Gastroesophageal sphincter (tissue), 4 donors: ENCODE data around the gene REEP3. TPM values are rescaled to one million over a fixed set of nuclear protein-coding genes. Genes with fewer than 3 reads are reported as not detected.
"Not testable (repeated sequence)": the region's sequence is repeated elsewhere in the genome, so short reads cannot be mapped to it uniquely, and the experiment has no call there.

Experiments used
- ATAC-seq: fragments of 150-250 bp; one replicate; pipeline ENCODE4 v1.9.1; 2016; ENCODE audit warnings: mild to moderate bottlenecking, moderate library complexity
- H3K27ac ChIP-seq, 4 donors: fragments of 200-600 bp; sonication (generic) in 3 of 4; 1 replicate in 3 of 4; 2 replicates in 1 of 4; pipeline ENCODE4 v1.5.1; 2016 to 2019
- H3K27me3 ChIP-seq: fragments of 200-600 bp; sonication (generic); one replicate; pipeline ENCODE4 v1.5.1; 2019
- H3K36me3 ChIP-seq, 2 donors: fragments of 200-600 bp; sonication (generic); one replicate each; pipeline ENCODE4 v1.5.1; 2019; ENCODE audit warnings: control low read depth in 1 of 2
- H3K4me1 ChIP-seq, 3 donors: fragments of 200-600 bp; sonication (generic); 1 replicate in 2 of 3; 2 replicates in 1 of 3; pipeline ENCODE4 v1.5.1; 2016 to 2019; ENCODE audit warnings: control low read depth in 2 of 3
- H3K4me3 ChIP-seq, 2 donors: fragments of 200-600 bp; sonication (generic); one replicate each; pipeline ENCODE4 v1.5.1; 2019; ENCODE audit warnings: mild to moderate bottlenecking in 1 of 2, moderate library complexity in 1 of 2
- H3K9me3 ChIP-seq, 3 donors: fragments of 200-600 bp; sonication (generic); one replicate each; pipeline ENCODE4 v1.5.1; 2017 to 2019; ENCODE audit warnings: control low read depth in 2 of 3
- CTCF ChIP-seq, 4 experiments: fragments of 200-600 bp in 2 of 4; fragments of 450-650 bp in 2 of 4; sonication (generic) in 1 of 4; IDR thresholded peaks; one replicate each; pipeline ENCODE4 v1.5.1; 2017 to 2019; ENCODE audit warnings: antibody characterized with exemption in 4 of 4, mild to moderate bottlenecking in 2 of 4, moderate library complexity in 2 of 4
- EP300 ChIP-seq: sonication (generic); formaldehyde crosslinking; IDR thresholded peaks from one replicate; pipeline ENCODE4 v1.6.1; 2017; ENCODE audit warnings: antibody characterized with exemption, mild to moderate bottlenecking
- POLR2A ChIP-seq, 2 donors: fragments of 450-650 bp; IDR thresholded peaks; one replicate each; pipeline ENCODE4 v1.6.1; 2017; ENCODE audit warnings: antibody characterized with exemption in 2 of 2, mild to moderate bottlenecking in 2 of 2, moderate library complexity in 1 of 2
- POLR2AphosphoS5 ChIP-seq: sonication (generic); formaldehyde crosslinking; IDR thresholded peaks from one replicate; pipeline ENCODE4 v1.6.1; 2017; ENCODE audit warnings: antibody characterized with exemption
- WGBS, 2 donors: methylation state at CpG; one replicate each; pipeline ENCODE4 v1.1.5; 2018; ENCODE audit warnings: low coverage in 1 of 2; 5-methylcytosine and 5-hydroxymethylcytosine counted together
- total RNA-seq, 4 donors: library from RNA; depleted of rRNA; stranded (reverse); fragments of >200 nt; gene quantifications; one replicate each; pipeline ENCODE4 v1.1.0, GENCODE V29; 2016

Gene REEP3
- total RNA-seq, 4 donors from 2014 or later, result 86.1 to 129 (median 97.3) TPM

GRCh38 chr10:63562857-63563256 lies 41.7 kb downstream of the REEP3 start:
- no peak for ATAC-seq

GRCh38 chr10:63563623-63564022 lies 42.4 kb downstream of the REEP3 start:
- no peaks in the 10 kb centered on the region for H3K9me3 ChIP-seq
- H3K36me3 ChIP-seq, result peaks cover 0 to 4% of the 10 kb centered on the region in 2 donors
- no peak for TF ChIP-seq POLR2A (IDR thresholded peaks at IDR 0.05)
- TF ChIP-seq CTCF (IDR thresholded peaks at IDR 0.05), result no peak
- TF ChIP-seq EP300, result no peak
- TF ChIP-seq POLR2AphosphoS5, result no peak
- no peak for ATAC-seq
- WGBS, 2 donors, result 61 to 83% methylated on average over 3 of the region's 3 CpGs
- H3K27me3 ChIP-seq, result no peaks in the 10 kb centered on the region
- H3K4me3 ChIP-seq, result no peak overlapping the region
- no peaks in the 10 kb centered on the region for H3K4me1 ChIP-seq
- no peak overlapping the region for H3K27ac ChIP-seq

More at GRCh38 chr10:63562857-63563256, 41.7 kb downstream of the REEP3 start:
- 81 to 97% methylated on average over 3 to 4 of the region's 4 CpGs for WGBS, 2 donors
- Histone ChIP-seq H3K9me3 (no peaks in the 10 kb centered on the region), H3K27me3 (no peaks in the 10 kb centered on the region), H3K36me3 (no peaks in the 10 kb centered on the region), H3K27ac (no peak overlapping the region), H3K4me3 (no peak overlapping the region), H3K4me1 (no peaks in the 10 kb centered on the region)
- TF ChIP-seq POLR2AphosphoS5 (no peak), CTCF (IDR thresholded peaks at IDR 0.05) (no peak), POLR2A (IDR thresholded peaks at IDR 0.05) (no peak), EP300 (no peak)

GRCh38 chr10:63564731-63565130 lies 43.5 kb downstream of the REEP3 start:
- H3K9me3 ChIP-seq, H3K27me3 ChIP-seq, ATAC-seq, H3K4me3 ChIP-seq, H3K27ac ChIP-seq, H3K4me1 ChIP-seq: not testable (repeated sequence)
- H3K36me3 ChIP-seq, result peaks cover 0 to 14% of the 10 kb centered on the region in 2 donors
- 70 to 78% methylated on average over 3 of the region's 3 CpGs for WGBS, 2 donors

- WGBS, 2 donors, result 0 to 7% methylated on average over 3 of the region's 3 CpGs
- H3K27ac ChIP-seq, result peak overlapping the region; percentile 50 to 75 (median 67)
- peaks cover 0 to 25% of the 10 kb centered on the region in 2 donors for H3K36me3 ChIP-seq
- TF ChIP-seq POLR2AphosphoS5, result peak; percentile 62
- no peak for TF ChIP-seq POLR2A (IDR thresholded peaks at IDR 0.05)
- no peak for TF ChIP-seq EP300
- no peak for TF ChIP-seq CTCF (IDR thresholded peaks at IDR 0.05)
- H3K4me1 ChIP-seq, result peaks cover 12 to 50% (median 23%) of the 10 kb centered on the region in 3 donors
- H3K4me3 ChIP-seq, result no peak overlapping the region
- H3K9me3 ChIP-seq, result no peaks in the 10 kb centered on the region
- no peaks in the 10 kb centered on the region for H3K27me3 ChIP-seq
- ATAC-seq, result peak; percentile 69
These were observed 52.0 kb downstream of the REEP3 start for GRCh38 chr10:63573068-63573697.

DNA sequence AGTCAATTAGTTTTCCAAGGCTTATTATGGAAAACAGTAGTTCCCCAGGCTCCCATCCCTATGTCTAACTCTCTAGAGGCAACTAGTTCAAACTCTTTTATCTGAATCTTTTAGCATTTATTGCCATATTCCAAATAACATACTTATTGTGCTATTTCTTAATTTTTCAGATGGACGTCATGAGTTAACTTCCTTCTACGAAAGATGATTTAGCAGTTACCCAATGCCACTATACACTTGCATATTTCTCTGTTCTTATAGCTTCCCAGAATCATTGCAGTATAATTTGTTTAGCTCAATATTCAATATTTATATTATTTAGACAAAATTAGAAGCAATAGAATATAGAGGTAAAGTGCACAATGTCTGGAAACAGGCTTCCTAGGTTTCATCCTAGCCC lies 52.8 kb downstream of the REEP3 start:
- 34 to 55% methylated on average over 2 of the region's 2 CpGs for WGBS, 2 donors
- peaks cover 12 to 52% (median 23%) of the 10 kb centered on the region in 3 donors for H3K4me1 ChIP-seq
- no peaks in the 10 kb centered on the region for H3K9me3 ChIP-seq
- ATAC-seq, result no peak
- H3K36me3 ChIP-seq, result peaks cover 0 to 21% of the 10 kb centered on the region in 2 donors
- H3K4me3 ChIP-seq, result no peak overlapping the region
- H3K27ac ChIP-seq, result peak overlapping the region; percentile 50 to 75 (median 67)
- no peak for TF ChIP-seq EP300
- TF ChIP-seq CTCF (IDR thresholded peaks at IDR 0.05), result no peak
- no peak for TF ChIP-seq POLR2AphosphoS5
- no peak for TF ChIP-seq POLR2A (IDR thresholded peaks at IDR 0.05)
- H3K27me3 ChIP-seq, result no peaks in the 10 kb centered on the region
